Measurements from ENCODE around the gene ZMYND19.

ZMYND19 gene

DNA sequence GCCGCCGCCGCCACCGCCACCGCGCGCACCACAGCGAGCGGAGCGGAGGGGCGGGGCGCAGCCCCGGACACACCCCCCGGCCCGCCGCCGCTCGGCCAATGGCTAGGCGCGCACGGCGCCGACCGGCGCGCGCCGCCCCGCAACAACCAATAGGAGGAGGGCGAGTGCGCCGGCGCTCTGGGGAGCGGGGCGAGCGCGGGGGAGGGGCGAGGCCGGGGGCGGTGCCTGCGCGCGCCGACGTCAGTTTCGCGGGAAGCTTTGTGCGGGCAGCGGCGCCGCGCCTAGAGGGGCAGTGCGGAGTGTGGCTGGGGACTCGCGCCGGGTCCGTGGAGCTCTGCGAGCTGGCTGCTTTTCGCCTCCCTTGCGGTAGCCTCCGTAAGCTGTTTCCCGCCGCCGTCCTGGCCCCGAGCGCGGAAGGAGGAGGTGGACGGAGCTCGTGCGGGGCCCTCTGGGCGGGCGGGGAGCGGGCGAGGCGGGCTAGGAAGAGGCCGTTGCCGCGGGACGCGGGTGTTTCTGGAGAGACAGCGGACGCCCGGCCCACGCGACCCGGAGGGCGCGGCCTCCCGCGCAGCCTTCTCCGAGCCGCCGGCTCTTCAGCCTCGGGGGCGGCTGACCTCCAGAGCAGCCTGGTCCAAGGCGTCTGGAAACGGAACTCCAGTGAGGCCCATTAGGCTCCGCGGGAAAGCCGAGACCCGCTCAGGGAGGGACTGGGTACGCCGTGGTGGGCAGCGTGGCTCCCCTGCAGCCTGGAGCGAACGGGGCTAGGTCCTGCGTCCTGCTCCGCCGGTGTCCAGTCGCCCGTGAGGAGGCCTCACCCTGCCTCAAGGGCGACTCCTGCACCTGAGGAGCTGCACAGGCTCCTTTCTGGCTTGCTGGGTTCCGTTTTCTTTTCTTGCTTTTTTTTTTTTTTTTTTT lies at the start of gene ZMYND19 (continued):
- TF ChIP-seq OSR2 (tag by site-specific recombination; IDR thresholded peaks at IDR 0.05) (no peak), SCRT2 (tag by site-specific recombination; IDR thresholded peaks at IDR 0.05) (no peak), ZNF335 (tag by site-specific recombination; conservative IDR thresholded peaks at IDR 0.05) (peak; percentile 85), ZSCAN23 (tag by site-specific recombination; IDR thresholded peaks at IDR 0.05) (no peak), ZIC2 (tag by site-specific recombination; IDR thresholded peaks at IDR 0.05) (0 out of 2 replicates have a peak, but pooled peaks have one; percentile 28), RBAK (tag by site-specific recombination; IDR thresholded peaks at IDR 0.05) (no peak), ZNF560 (tag by site-specific recombination; IDR thresholded peaks at IDR 0.05; ENCODE audit: borderline replicate concordance) (no peak), ZNF169 (tag by site-specific recombination; IDR thresholded peaks at IDR 0.05) (no peak), ZNF266 (tag by site-specific recombination; IDR thresholded peaks at IDR 0.05; ENCODE audit: low read depth) (no peak), ZNF311 (tag by site-specific recombination; IDR thresholded peaks at IDR 0.05; ENCODE audit: borderline replicate concordance) (no peak), KLF1 (tag by site-specific recombination; IDR thresholded peaks at IDR 0.05) (peak; percentile 22; the same call in 1 of the 2 replicates), ZNF843 (tag by site-specific recombination; IDR thresholded peaks at IDR 0.05) (no peak), ZNF10 (tag by site-specific recombination; IDR thresholded peaks at IDR 0.05) (no peak), ZNF202 (tag by site-specific recombination; IDR thresholded peaks at IDR 0.05; ENCODE audit: borderline replicate concordance) (no peak), ZNF157 (tag by site-specific recombination; IDR thresholded peaks at IDR 0.05) (no peak), ZXDB (tag by site-specific recombination; IDR thresholded peaks at IDR 0.05) (peak; percentile 60), IKZF3 (tag by site-specific recombination; IDR thresholded peaks at IDR 0.05) (no peak), ZNF596 (tag by site-specific recombination; IDR thresholded peaks at IDR 0.05) (no peak), ZNF670 (tag by site-specific recombination; IDR thresholded peaks at IDR 0.05; ENCODE audit: low read depth) (no peak), ZFP37 (tag by site-specific recombination; IDR thresholded peaks at IDR 0.05) (no peak), GLIS1 (tag by site-specific recombination; IDR thresholded peaks at IDR 0.05) (peak; percentile 65), ZNF791 (tag by site-specific recombination; IDR thresholded peaks at IDR 0.05) (no peak), ZNF223 (tag by site-specific recombination; IDR thresholded peaks at IDR 0.05) (no peak), YY1 (tag by site-specific recombination; IDR thresholded peaks at IDR 0.05) (no peak), ZNF561 (tag by site-specific recombination; IDR thresholded peaks at IDR 0.05; ENCODE audit: borderline replicate concordance) (no peak)
- TF ChIP-seq, protein P1, sequence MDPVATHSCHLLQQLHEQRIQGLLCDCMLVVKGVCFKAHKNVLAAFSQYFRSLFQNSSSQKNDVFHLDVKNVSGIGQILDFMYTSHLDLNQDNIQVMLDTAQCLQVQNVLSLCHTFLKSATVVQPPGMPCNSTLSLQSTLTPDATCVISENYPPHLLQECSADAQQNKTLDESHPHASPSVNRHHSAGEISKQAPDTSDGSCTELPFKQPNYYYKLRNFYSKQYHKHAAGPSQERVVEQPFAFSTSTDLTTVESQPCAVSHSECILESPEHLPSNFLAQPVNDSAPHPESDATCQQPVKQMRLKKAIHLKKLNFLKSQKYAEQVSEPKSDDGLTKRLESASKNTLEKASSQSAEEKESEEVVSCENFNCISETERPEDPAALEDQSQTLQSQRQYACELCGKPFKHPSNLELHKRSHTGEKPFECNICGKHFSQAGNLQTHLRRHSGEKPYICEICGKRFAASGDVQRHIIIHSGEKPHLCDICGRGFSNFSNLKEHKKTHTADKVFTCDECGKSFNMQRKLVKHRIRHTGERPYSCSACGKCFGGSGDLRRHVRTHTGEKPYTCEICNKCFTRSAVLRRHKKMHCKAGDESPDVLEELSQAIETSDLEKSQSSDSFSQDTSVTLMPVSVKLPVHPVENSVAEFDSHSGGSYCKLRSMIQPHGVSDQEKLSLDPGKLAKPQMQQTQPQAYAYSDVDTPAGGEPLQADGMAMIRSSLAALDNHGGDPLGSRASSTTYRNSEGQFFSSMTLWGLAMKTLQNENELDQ (tag by site-specific recombination; IDR thresholded peaks at IDR 0.05; ENCODE audit: low read depth): no peak
- TF ChIP-seq, protein P2, sequence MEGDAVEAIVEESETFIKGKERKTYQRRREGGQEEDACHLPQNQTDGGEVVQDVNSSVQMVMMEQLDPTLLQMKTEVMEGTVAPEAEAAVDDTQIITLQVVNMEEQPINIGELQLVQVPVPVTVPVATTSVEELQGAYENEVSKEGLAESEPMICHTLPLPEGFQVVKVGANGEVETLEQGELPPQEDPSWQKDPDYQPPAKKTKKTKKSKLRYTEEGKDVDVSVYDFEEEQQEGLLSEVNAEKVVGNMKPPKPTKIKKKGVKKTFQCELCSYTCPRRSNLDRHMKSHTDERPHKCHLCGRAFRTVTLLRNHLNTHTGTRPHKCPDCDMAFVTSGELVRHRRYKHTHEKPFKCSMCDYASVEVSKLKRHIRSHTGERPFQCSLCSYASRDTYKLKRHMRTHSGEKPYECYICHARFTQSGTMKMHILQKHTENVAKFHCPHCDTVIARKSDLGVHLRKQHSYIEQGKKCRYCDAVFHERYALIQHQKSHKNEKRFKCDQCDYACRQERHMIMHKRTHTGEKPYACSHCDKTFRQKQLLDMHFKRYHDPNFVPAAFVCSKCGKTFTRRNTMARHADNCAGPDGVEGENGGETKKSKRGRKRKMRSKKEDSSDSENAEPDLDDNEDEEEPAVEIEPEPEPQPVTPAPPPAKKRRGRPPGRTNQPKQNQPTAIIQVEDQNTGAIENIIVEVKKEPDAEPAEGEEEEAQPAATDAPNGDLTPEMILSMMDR (tag by site-specific recombination; IDR thresholded peaks at IDR 0.05): peak; percentile 25
- TF ChIP-seq, protein P3, sequence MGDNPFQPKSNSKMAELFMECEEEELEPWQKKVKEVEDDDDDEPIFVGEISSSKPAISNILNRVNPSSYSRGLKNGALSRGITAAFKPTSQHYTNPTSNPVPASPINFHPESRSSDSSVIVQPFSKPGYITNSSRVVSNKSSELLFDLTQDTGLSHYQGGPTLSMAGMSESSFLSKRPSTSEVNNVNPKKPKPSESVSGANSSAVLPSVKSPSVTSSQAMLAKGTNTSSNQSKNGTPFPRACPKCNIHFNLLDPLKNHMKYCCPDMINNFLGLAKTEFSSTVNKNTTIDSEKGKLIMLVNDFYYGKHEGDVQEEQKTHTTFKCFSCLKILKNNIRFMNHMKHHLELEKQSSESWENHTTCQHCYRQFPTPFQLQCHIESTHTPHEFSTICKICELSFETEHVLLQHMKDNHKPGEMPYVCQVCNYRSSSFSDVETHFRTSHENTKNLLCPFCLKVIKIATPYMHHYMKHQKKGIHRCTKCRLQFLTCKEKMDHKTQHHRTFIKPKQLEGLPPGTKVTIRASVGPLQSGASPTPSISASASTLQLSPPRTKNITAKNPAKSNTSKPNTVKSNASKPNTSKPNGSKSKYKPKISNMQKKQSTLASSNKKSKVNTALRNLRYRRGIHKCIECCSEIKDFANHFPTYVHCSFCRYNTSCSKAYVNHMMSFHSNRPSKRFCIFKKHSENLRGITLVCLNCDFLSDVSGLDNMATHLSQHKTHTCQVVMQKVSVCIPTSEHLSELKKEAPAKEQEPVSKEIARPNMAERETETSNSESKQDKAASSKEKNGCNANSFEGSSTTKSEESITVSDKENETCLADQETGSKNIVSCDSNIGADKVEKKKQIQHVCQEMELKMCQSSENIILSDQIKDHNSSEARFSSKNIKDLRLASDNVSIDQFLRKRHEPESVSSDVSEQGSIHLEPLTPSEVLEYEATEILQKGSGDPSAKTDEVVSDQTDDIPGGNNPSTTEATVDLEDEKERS (tag by site-specific recombination; IDR thresholded peaks at IDR 0.05): no peak
- TF ChIP-seq, protein P4, sequence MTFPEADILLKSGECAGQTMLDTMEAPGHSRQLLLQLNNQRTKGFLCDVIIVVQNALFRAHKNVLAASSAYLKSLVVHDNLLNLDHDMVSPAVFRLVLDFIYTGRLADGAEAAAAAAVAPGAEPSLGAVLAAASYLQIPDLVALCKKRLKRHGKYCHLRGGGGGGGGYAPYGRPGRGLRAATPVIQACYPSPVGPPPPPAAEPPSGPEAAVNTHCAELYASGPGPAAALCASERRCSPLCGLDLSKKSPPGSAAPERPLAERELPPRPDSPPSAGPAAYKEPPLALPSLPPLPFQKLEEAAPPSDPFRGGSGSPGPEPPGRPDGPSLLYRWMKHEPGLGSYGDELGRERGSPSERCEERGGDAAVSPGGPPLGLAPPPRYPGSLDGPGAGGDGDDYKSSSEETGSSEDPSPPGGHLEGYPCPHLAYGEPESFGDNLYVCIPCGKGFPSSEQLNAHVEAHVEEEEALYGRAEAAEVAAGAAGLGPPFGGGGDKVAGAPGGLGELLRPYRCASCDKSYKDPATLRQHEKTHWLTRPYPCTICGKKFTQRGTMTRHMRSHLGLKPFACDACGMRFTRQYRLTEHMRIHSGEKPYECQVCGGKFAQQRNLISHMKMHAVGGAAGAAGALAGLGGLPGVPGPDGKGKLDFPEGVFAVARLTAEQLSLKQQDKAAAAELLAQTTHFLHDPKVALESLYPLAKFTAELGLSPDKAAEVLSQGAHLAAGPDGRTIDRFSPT (tag by site-specific recombination; IDR thresholded peaks at IDR 0.05): peak; percentile 36; the same call in 1 of the 2 replicates
- TF ChIP-seq, protein P5, sequence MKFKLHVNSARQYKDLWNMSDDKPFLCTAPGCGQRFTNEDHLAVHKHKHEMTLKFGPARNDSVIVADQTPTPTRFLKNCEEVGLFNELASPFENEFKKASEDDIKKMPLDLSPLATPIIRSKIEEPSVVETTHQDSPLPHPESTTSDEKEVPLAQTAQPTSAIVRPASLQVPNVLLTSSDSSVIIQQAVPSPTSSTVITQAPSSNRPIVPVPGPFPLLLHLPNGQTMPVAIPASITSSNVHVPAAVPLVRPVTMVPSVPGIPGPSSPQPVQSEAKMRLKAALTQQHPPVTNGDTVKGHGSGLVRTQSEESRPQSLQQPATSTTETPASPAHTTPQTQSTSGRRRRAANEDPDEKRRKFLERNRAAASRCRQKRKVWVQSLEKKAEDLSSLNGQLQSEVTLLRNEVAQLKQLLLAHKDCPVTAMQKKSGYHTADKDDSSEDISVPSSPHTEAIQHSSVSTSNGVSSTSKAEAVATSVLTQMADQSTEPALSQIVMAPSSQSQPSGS (tag by site-specific recombination; IDR thresholded peaks at IDR 0.05; ENCODE audit: low read depth): no peak

All from HEK293 (cell line).